Neural cell (in vitro differentiated cells): ENCODE data around the gene IFNL3.

Experiments
- EP300 ChIP-seq: fragments of 450-650 bp; conservative IDR thresholded peaks from 2 replicates; pipeline ENCODE4 v1.6.1; 2014; ENCODE audit warnings: antibody characterized with exemption, mild to moderate bottlenecking, moderate library complexity; ENCODE audit not compliant: poor library complexity, severe bottlenecking
- EZH2 ChIP-seq: fragments of 200-600, 300-800 bp; shearing (Covaris generic), sonication (generic); IDR thresholded peaks from 2 replicates; pipeline ENCODE4 v1.6.1; 2014; ENCODE audit warnings: antibody characterized with exemption, low read length, borderline replicate concordance, mild to moderate bottlenecking; ENCODE audit not compliant: insufficient read depth, poor library complexity, severe bottlenecking
- POLR2AphosphoS5 ChIP-seq: IDR thresholded peaks from 2 replicates; pipeline ENCODE4 v1.6.1; 2012
- RAD21 ChIP-seq: fragments of 450-650 bp; conservative IDR thresholded peaks from 2 replicates; pipeline ENCODE4 v1.6.1; 2014; ENCODE audit warnings: antibody characterized with exemption, mild to moderate bottlenecking, moderate library complexity
- REST ChIP-seq: IDR thresholded peaks from 2 replicates; pipeline ENCODE4 v1.6.1; 2012; ENCODE audit warnings: borderline replicate concordance
- SMC3 ChIP-seq: fragments of 450-650 bp; conservative IDR thresholded peaks from 2 replicates; pipeline ENCODE4 v1.6.1; 2014; ENCODE audit warnings: antibody characterized with exemption, mild to moderate bottlenecking, moderate library complexity; ENCODE audit not compliant: poor library complexity
- TF ChIP-seq, protein P1 (sequence below): fragments of 450-650 bp; IDR thresholded peaks from 2 replicates; pipeline ENCODE4 v1.5.1; 2014; ENCODE audit warnings: antibody characterized with exemption, mild to moderate bottlenecking, moderate library complexity; ENCODE audit not compliant: poor library complexity, severe bottlenecking

- TF ChIP-seq EZH2 (no peak), REST (no peak), POLR2AphosphoS5 (no peak), EP300 (no peak), SMC3 (no peak), RAD21 (no peak)
- TF ChIP-seq, protein P1, sequence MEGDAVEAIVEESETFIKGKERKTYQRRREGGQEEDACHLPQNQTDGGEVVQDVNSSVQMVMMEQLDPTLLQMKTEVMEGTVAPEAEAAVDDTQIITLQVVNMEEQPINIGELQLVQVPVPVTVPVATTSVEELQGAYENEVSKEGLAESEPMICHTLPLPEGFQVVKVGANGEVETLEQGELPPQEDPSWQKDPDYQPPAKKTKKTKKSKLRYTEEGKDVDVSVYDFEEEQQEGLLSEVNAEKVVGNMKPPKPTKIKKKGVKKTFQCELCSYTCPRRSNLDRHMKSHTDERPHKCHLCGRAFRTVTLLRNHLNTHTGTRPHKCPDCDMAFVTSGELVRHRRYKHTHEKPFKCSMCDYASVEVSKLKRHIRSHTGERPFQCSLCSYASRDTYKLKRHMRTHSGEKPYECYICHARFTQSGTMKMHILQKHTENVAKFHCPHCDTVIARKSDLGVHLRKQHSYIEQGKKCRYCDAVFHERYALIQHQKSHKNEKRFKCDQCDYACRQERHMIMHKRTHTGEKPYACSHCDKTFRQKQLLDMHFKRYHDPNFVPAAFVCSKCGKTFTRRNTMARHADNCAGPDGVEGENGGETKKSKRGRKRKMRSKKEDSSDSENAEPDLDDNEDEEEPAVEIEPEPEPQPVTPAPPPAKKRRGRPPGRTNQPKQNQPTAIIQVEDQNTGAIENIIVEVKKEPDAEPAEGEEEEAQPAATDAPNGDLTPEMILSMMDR: no peak
Observed at GRCh38 chr19:39240421-39240820, 4.4 kb downstream of the IFNL3 start.
